SK-N-SH (cell line): ENCODE data around the gene SUMF1.

Source experiments
- RCOR1 ChIP-seq: fragments of 150-350 bp; IDR thresholded peaks from 2 replicates; pipeline ENCODE4 v1.6.1; 2017; ENCODE audit warnings: antibody characterized with exemption, low read length
- TF ChIP-seq, protein P1 (sequence below): fragments of 200-600 bp; sonication (generic); IDR thresholded peaks from 2 replicates; pipeline ENCODE4 v1.6.1; 2017; ENCODE audit warnings: antibody characterized with exemption, mild to moderate bottlenecking, moderate library complexity
- TF ChIP-seq, protein P2 (sequence below): IDR thresholded peaks from 2 replicates; pipeline ENCODE4; 2012

DNA sequence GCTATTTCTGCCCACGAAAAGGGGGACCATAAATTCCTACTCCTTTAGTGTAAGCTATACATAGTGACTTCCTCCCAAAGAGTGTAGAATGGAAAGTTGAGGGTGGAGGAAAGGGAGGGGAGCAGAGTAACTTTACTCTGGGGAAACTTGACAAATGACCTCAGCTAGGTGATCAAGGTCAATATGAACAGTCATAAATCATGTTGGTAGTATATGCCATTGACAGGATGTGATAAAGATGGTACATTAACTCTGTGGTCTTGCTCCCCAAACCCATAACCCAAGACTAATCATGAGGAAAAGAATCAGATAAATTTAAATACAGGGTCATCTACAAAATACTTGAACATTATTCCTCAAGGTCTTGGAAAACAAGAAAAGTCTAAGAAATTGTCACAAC is 145.3 kb downstream of the SUMF1 start:
- no peak for TF ChIP-seq RCOR1
- TF ChIP-seq, protein P1, sequence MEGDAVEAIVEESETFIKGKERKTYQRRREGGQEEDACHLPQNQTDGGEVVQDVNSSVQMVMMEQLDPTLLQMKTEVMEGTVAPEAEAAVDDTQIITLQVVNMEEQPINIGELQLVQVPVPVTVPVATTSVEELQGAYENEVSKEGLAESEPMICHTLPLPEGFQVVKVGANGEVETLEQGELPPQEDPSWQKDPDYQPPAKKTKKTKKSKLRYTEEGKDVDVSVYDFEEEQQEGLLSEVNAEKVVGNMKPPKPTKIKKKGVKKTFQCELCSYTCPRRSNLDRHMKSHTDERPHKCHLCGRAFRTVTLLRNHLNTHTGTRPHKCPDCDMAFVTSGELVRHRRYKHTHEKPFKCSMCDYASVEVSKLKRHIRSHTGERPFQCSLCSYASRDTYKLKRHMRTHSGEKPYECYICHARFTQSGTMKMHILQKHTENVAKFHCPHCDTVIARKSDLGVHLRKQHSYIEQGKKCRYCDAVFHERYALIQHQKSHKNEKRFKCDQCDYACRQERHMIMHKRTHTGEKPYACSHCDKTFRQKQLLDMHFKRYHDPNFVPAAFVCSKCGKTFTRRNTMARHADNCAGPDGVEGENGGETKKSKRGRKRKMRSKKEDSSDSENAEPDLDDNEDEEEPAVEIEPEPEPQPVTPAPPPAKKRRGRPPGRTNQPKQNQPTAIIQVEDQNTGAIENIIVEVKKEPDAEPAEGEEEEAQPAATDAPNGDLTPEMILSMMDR, result no peak
- TF ChIP-seq, protein P2, sequence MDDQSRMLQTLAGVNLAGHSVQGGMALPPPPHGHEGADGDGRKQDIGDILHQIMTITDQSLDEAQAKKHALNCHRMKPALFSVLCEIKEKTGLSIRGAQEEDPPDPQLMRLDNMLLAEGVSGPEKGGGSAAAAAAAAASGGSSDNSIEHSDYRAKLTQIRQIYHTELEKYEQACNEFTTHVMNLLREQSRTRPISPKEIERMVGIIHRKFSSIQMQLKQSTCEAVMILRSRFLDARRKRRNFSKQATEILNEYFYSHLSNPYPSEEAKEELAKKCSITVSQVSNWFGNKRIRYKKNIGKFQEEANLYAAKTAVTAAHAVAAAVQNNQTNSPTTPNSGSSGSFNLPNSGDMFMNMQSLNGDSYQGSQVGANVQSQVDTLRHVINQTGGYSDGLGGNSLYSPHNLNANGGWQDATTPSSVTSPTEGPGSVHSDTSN, result no peak
